ENCODE data around the gene PDZK1IP1.

DNA sequence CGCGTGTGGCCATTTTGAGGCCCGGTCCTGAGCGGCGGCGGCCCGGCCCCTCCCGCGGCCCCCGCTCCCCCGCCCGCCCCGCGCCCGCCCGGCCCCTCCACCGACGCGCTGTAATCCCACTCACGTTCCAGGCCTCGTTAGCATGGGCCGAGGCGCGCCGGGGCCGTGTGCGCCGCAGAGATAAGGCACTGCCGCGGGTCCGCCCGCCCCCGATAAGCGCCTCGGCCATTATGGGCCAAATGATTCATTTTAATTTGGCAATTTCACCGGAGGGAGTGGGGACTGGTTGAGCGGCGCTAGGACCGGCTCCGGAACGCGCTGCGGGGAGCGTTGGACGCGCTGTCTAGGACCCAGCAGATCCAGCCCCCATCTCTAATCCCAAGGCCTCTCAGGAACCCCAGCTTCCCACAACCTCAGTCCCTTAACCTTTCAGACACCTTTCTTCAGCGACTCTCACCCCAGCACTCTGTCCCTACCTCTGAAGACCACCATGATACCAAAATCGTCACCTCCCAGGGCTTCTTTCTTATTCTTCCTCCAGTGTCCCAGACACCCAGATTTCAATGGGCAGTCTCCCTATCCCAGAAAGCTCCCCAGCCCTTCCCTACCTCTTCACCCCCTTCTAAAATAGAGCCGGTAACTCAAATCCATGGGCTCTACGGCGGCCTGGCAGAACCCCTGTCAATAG lies 42.5 kb upstream of the PDZK1IP1 start, which contains the start of gene TAL1:
- TF ChIP-seq, protein P1, sequence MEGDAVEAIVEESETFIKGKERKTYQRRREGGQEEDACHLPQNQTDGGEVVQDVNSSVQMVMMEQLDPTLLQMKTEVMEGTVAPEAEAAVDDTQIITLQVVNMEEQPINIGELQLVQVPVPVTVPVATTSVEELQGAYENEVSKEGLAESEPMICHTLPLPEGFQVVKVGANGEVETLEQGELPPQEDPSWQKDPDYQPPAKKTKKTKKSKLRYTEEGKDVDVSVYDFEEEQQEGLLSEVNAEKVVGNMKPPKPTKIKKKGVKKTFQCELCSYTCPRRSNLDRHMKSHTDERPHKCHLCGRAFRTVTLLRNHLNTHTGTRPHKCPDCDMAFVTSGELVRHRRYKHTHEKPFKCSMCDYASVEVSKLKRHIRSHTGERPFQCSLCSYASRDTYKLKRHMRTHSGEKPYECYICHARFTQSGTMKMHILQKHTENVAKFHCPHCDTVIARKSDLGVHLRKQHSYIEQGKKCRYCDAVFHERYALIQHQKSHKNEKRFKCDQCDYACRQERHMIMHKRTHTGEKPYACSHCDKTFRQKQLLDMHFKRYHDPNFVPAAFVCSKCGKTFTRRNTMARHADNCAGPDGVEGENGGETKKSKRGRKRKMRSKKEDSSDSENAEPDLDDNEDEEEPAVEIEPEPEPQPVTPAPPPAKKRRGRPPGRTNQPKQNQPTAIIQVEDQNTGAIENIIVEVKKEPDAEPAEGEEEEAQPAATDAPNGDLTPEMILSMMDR (IDR thresholded peaks at IDR 0.05) = no peak
- no peak for TF ChIP-seq POLR2A (IDR thresholded peaks at IDR 0.05)
- TF ChIP-seq POLR2AphosphoS5 (IDR thresholded peaks at IDR 0.05) = no peak
